PC-3 (cell line): ENCODE results near the gene KNTC1. TPM values are rescaled to one million over a fixed set of nuclear protein-coding genes. Genes with fewer than 3 reads are reported as not detected.

ENCODE experiments used
- ATAC-seq: fragments of 200-7000 bp; cut with Tn5 transposase; 2 replicates; pipeline ENCODE4 v1.9.1; 2020; ENCODE audit warnings: mild to moderate bottlenecking, moderate library complexity
- BruUV-seq: library from RNA; stranded (reverse); fragments of 400-500 nt; replicated peaks from 2 replicates; lab custom pipeline; 2021; lab: Mats Ljungman, UMichigan
- CTCF ChIA-PET: fragments of 300-600 bp; sonication (Branson Sonifier 250); formaldehyde crosslinking; loops from one replicate; lab custom pipeline; 2022; ENCODE audit warnings: antibody characterized with exemption; lab: Charles Lee
- POLR2A ChIA-PET: fragments of 300-600 bp; sonication (Branson Sonifier 250); formaldehyde crosslinking; loops from one replicate; lab custom pipeline; 2022; ENCODE audit warnings: antibody characterized with exemption; ENCODE audit not compliant: unreplicated experiment; lab: Charles Lee
- DNase-seq: peaks from one replicate; pipeline ENCODE4 v3.0.0-alpha.2; 2015
- H2AFZ ChIP-seq: fragments of 300-600 bp; sonication (generic); 2 replicates; pipeline ENCODE4 v1.6.0; 2016; ENCODE audit warnings: antibody characterized with exemption, low read length
- H3F3A ChIP-seq: fragments of 300-600 bp; sonication (generic); one replicate; pipeline ENCODE4 v1.6.0; 2017; ENCODE audit warnings: antibody characterized with exemption, low read length, control low read depth, mild to moderate bottlenecking; ENCODE audit not compliant: unreplicated experiment
- H3K27ac ChIP-seq: fragments of 300-600 bp; sonication (generic); 2 replicates; pipeline ENCODE4 v1.5.1; 2016; ENCODE audit warnings: mild to moderate bottlenecking, low read length
- H3K27me3 ChIP-seq: fragments of 300-600 bp; sonication (generic); 2 replicates; pipeline ENCODE4 v1.6.1; 2016; ENCODE audit warnings: low read length, mixed read lengths
- H3K36me3 ChIP-seq: fragments of 300-600 bp; sonication (generic); 2 replicates; pipeline ENCODE4 v1.6.1; 2016; ENCODE audit warnings: low read depth, mixed run types, low read length, mixed read lengths
- H3K4me1 ChIP-seq: fragments of 300-600 bp; sonication (generic); 2 replicates; pipeline ENCODE4 v1.5.1; 2016; ENCODE audit warnings: low read length; ENCODE audit not compliant: insufficient read depth
- H3K4me2 ChIP-seq: fragments of 300-600 bp; sonication (generic); 2 replicates; pipeline ENCODE4 v1.6.0; 2016; ENCODE audit warnings: low read length
- H3K4me3 ChIP-seq: fragments of 300-600 bp; sonication (generic); 2 replicates; pipeline ENCODE4 v1.5.1; 2016; ENCODE audit warnings: mild to moderate bottlenecking, low read length, mixed read lengths
- H3K79me2 ChIP-seq: fragments of 300-600 bp; sonication (generic); 2 replicates; pipeline ENCODE4 v1.6.1; 2017; ENCODE audit warnings: low read length, mixed read lengths
- H3K9ac ChIP-seq: fragments of 300-600 bp; sonication (generic); 2 replicates; pipeline ENCODE4 v1.6.0; 2016; ENCODE audit warnings: mild to moderate bottlenecking, low read length
- H3K9me2 ChIP-seq: fragments of 300-600 bp; sonication (generic); replicated peaks from 2 replicates; pipeline ENCODE4 v1.6.1; 2016; ENCODE audit warnings: mixed run types, low read length, mixed read lengths
- H3K9me3 ChIP-seq: fragments of 300-600 bp; sonication (generic); 2 replicates; pipeline ENCODE4 v1.6.1; 2016; ENCODE audit warnings: low read length, mixed read lengths
- H4K20me1 ChIP-seq: fragments of 300-600 bp; sonication (generic); 2 replicates; pipeline ENCODE4 v1.6.1; 2016; ENCODE audit warnings: low read length, mixed read lengths
- EZH2 ChIP-seq: fragments of 300-600 bp; sonication (generic); IDR thresholded peaks from one replicate; pipeline ENCODE4 v1.6.1; 2017; ENCODE audit warnings: antibody characterized with exemption, mild to moderate bottlenecking, low read length; ENCODE audit not compliant: unreplicated experiment
- EZH2phosphoT487 ChIP-seq: fragments of 300-600 bp; sonication (generic); IDR thresholded peaks from 2 replicates; pipeline ENCODE4 v1.6.1; 2018; ENCODE audit warnings: mild to moderate bottlenecking, antibody characterized with exemption, low read length, borderline replicate concordance
- intact Hi-C: fragments of 100-400 bp; cut with micrococcal nuclease; formaldehyde crosslinking; loops from 2 replicates; pipeline ENCODE4 v1.9.0; 2023
- total RNA-seq: library from RNA; depleted of rRNA; stranded (reverse); fragments of >200 nt; gene quantifications from 2 replicates; pipeline ENCODE4 v1.2.3, GENCODE V29; 2014
- TF ChIP-seq, protein P1 (sequence below): fragments of 300-600 bp; sonication (generic); conservative IDR thresholded peaks from 2 replicates; pipeline ENCODE4 v1.5.1; 2017; ENCODE audit warnings: antibody characterized with exemption, low read depth, mild to moderate bottlenecking, low read length

KNTC1 gene
- total RNA-seq, 1 experiment from 2014 or later = 80.3 TPM

DNA sequence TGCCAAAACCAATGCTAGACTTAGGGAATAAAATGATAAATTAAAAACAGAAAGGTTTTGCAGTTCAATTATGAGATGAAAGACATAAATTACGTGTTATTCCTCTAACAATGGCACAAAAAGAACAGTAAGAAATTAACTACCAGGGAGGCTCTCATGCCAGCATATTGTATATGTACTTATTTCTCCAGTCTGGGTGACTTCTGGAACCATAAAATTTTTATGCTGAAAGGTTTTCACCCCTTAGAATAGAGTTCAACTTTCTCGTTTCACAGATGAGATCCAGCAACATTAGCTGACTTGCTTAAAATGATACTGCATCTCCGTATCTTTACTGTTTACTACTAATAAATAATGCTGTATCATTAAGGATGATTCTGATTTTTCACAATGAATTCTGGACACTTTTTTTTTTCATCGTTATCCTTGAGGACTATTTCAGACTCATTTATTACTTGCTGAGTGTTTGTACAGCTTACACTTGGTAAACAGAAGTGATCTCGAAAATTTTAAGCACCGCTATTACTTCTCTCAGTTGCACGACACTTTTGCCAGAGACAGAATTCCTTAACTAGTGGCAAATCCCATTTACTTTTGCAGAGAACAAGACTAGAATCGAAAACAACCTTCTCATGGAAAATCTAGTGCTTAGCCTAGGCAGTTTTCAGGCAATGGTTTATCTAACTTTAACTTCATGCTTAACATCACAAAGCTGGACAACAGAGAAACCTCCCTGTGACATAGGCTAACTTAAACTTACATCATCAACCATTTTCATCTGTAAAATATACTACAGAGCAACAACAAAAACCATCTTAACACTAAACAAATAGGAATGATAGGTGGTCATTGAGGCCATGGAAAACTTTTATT, 3.0 kb upstream of the KNTC1 start:
- Histone ChIP-seq H3K27me3 (no peaks in the 10 kb centered on the region), H3K9me2 (no peaks in the 10 kb centered on the region), H3K4me3 (peak overlapping the region; percentile 95), H4K20me1 (peaks cover 62% of the 10 kb centered on the region), H3F3A (no peaks in the 10 kb centered on the region), H3K36me3 (peaks cover 59% of the 10 kb centered on the region), H2AFZ (no peak overlapping the region), H3K4me2 (peak overlapping the region; percentile 93), H3K9ac (peak overlapping the region; percentile 95), H3K9me3 (no peaks in the 10 kb centered on the region), H3K4me1 (peaks cover 29% of the 10 kb centered on the region), H3K79me2 (peaks cover 96% of the 10 kb centered on the region), H3K27ac (no peak overlapping the region)
- POLR2A ChIA-PET = interaction anchor here (0.5 to 0.7 kb wide), 2 partner anchors 23 to 25 kb away, joined by 3 to 11 read pairs; no protein-coding TSS in a partner anchor
- intact Hi-C loops = loop anchor here (10.0 kb wide), 1 partner anchor 529 kb away; no protein-coding TSS in a partner anchor
- ATAC-seq (no peak), DNase-seq (no peak)
- BruUV-seq = no TSS peak
- CTCF ChIA-PET = no interaction called here
- TF ChIP-seq EZH2 (no peak), EZH2phosphoT487 (no peak)
- TF ChIP-seq, protein P1, sequence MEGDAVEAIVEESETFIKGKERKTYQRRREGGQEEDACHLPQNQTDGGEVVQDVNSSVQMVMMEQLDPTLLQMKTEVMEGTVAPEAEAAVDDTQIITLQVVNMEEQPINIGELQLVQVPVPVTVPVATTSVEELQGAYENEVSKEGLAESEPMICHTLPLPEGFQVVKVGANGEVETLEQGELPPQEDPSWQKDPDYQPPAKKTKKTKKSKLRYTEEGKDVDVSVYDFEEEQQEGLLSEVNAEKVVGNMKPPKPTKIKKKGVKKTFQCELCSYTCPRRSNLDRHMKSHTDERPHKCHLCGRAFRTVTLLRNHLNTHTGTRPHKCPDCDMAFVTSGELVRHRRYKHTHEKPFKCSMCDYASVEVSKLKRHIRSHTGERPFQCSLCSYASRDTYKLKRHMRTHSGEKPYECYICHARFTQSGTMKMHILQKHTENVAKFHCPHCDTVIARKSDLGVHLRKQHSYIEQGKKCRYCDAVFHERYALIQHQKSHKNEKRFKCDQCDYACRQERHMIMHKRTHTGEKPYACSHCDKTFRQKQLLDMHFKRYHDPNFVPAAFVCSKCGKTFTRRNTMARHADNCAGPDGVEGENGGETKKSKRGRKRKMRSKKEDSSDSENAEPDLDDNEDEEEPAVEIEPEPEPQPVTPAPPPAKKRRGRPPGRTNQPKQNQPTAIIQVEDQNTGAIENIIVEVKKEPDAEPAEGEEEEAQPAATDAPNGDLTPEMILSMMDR = no peak

DNA sequence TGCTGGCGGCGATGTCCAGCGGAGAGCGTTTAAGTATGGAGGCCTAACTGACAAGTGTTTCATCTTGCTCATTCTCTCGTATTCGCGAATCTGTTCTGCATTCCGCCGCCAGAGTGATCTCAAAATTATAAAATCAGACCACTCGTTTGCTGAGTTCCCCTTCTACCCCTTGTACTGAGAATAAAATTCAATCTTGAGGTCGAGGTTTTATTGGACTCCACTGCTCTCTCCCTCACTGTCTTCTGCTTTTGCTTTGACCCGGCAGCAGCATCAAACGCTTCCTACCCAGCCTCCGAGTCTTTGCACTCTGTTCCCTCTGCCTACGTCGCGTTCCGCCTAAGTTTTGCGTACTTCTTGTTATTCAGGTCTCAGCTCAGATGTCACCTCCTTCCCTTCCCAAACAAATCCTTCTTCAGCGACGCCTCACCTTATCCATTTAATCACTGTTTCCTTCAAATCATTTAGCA, 462 bp downstream of the KNTC1 start:
- POLR2A ChIA-PET = interaction anchor here (0.5 to 0.7 kb wide), 3 partner anchors 9 to 90 kb away, joined by 5 to 6 read pairs (median 5); no protein-coding TSS in a partner anchor
- intact Hi-C loops = loop anchor here (1.0 to 10.0 kb wide), 5 partner anchors 26 to 533 kb away; partner anchors contain the start of genes DENR and DIABLO
- peak overlapping the region; percentile 84 for H3K4me3 ChIP-seq
- peak overlapping the region; percentile 76 for H3K27ac ChIP-seq
- DNase-seq = peak; percentile 47
- H2AFZ ChIP-seq = peak overlapping the region; percentile 85
- peaks cover 88% of the 10 kb centered on the region for H3K79me2 ChIP-seq
- no peaks in the 10 kb centered on the region for H3F3A ChIP-seq
- peak overlapping the region; percentile 92 for H3K4me2 ChIP-seq
- peak; percentile 14 for ATAC-seq
- H3K36me3 ChIP-seq = peaks cover 41% of the 10 kb centered on the region
- no peaks in the 10 kb centered on the region for H3K9me3 ChIP-seq
- BruUV-seq = TSS peak; percentile 75
- no peaks in the 10 kb centered on the region for H3K27me3 ChIP-seq
- no peaks in the 10 kb centered on the region for H3K9me2 ChIP-seq
- TF ChIP-seq EZH2phosphoT487 (no peak), EZH2 (no peak)
- TF ChIP-seq, protein P1 = no peak
- peak overlapping the region; percentile 95 for H3K9ac ChIP-seq
- CTCF ChIA-PET = no interaction called here
- peaks cover 35% of the 10 kb centered on the region for H4K20me1 ChIP-seq
- peaks cover 26% of the 10 kb centered on the region for H3K4me1 ChIP-seq
